WERI-Rb-1 (cell line): ENCODE results near the gene ENDOG.
A peak's percentile ranks its signal among the peaks of the same experiment; 100 is the strongest.
"Not testable (repeated sequence)": the region's sequence is repeated elsewhere in the genome, so short reads cannot be mapped to it uniquely, and the experiment has no call there.

Experiments
- DNase-seq: peaks from one replicate; pipeline ENCODE4 v3.0.0-alpha.2; 2020
- H3K27ac ChIP-seq: fragments of 250-450 bp; sonication (Bioruptor Pico); 2 replicates; pipeline ENCODE4 v1.5.1; 2020; ENCODE audit warnings: mild to moderate bottlenecking, moderate library complexity
- H3K27me3 ChIP-seq: fragments of 250-450 bp; sonication (Bioruptor Pico); 2 replicates; pipeline ENCODE4 v1.5.1; 2021; ENCODE audit warnings: mild to moderate bottlenecking, low read depth, moderate library complexity; ENCODE audit not compliant: insufficient read depth, severe bottlenecking
- H3K36me3 ChIP-seq: fragments of 250-450 bp; sonication (Bioruptor Pico); 2 replicates; pipeline ENCODE4 v1.5.1; 2020; ENCODE audit warnings: mild to moderate bottlenecking, moderate library complexity
- H3K4me3 ChIP-seq: 2 replicates; pipeline ENCODE4 v1.5.1; 2011; ENCODE audit warnings: low read depth, mild to moderate bottlenecking, control low read depth, low read length
- H3K9me3 ChIP-seq: fragments of 250-450 bp; sonication (Bioruptor Pico); 2 replicates; pipeline ENCODE4 v1.5.1; 2021; ENCODE audit warnings: mild to moderate bottlenecking, moderate library complexity; ENCODE audit not compliant: severe bottlenecking
- CTCF ChIP-seq: IDR thresholded peaks from 2 replicates; pipeline ENCODE4 v1.5.1; 2011; ENCODE audit warnings: low read depth, mild to moderate bottlenecking, control low read depth, inconsistent platforms, low read length

ENDOG gene

DNA sequence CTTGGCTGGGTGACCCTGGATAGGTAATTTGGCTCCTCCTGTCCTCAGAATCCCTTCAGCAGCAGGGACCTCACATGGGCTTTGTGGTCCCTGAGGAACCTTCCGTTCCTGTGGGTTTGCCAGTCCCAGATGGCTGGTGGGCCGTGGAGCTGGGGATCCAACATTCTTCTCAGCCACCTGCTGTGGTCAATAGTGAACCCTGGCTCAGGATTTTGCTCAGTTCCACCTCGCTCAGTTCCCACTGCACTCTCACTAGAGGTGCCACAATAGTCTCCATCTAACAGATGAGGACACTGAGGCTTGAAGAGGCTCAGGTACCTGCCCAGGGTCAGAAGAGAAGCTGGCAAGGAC is 28.4 kb downstream of the ENDOG start:
- Histone ChIP-seq H3K27ac (no peak overlapping the region), H3K9me3 (no peaks in the 10 kb centered on the region), H3K4me3 (no peak overlapping the region), H3K36me3 (no peaks in the 10 kb centered on the region), H3K27me3 (no peaks in the 10 kb centered on the region)
- TF ChIP-seq CTCF, result no peak
- no peak for DNase-seq

- DNase-seq, result no peak
- TF ChIP-seq CTCF, result no peak
- Histone ChIP-seq H3K9me3 (no peaks in the 10 kb centered on the region), H3K27me3 (no peaks in the 10 kb centered on the region), H3K27ac (no peak overlapping the region), H3K4me3 (no peak overlapping the region), H3K36me3 (no peaks in the 10 kb centered on the region)
Observed at GRCh38 chr9:128847803-128848202, 29.5 kb downstream of the ENDOG start.

DNA sequence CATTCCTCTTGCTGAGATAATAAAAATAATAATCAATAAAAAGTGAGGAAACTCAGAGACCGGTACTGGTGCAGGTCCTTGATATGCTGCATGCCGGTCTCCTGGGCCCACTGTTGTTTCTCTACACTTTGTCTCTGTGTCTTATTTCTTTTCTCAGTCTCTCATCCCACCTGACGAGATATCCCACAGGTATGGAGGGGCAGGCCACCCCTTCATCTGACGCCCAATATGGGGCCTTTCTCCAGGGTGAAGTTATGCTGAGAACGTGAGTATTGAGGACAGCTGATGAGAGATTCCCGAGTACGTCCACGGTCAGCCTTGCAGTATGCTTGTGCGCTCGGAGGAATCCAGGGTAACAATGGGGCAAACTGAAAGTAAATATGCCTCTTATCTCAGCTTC is 32.7 kb downstream of the ENDOG start:
- not testable (repeated sequence) for H3K4me3 ChIP-seq, H3K9me3 ChIP-seq, H3K36me3 ChIP-seq, H3K27ac ChIP-seq, H3K27me3 ChIP-seq, DNase-seq

DNA sequence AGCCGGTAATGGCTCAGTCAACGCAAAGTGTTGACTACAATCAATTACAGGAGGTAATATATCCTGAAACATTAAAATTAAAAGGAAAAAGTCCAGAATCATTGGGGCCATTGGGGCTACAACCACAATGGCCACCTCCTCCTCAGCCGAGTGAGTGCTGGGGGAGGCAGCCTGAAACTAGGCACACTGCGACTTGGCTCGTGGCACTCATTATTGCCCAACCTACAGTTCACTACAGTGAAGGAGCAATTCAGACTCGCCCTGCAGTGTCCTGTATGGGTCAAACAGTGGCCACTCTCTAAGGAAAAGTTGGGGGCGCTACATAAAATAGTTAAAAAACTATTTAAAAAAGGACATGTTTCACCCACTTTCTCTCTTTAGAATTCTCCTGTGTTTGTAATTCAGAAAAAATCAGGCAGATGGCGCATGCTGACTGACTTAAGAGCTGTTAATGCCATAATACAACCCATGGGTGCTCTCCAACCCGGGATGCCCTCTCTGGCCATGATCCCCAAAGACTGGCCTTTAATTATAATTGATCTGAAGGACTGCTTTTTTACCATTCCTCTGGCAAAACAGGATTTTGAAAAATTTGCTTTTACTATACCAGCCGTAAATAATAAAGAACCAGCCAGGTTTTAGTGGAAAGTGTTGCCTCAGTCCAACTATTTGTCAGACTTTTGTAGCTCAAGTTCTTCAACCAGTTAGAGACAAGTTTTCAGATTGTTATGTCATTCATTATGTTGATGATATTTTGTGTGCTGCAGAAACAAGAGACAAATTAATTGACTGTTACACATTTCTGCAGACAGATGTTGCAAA is 33.7 kb downstream of the ENDOG start:
- not testable (repeated sequence) for H3K4me3 ChIP-seq, H3K27me3 ChIP-seq, H3K9me3 ChIP-seq, H3K36me3 ChIP-seq, H3K27ac ChIP-seq
- peak; percentile 66 for DNase-seq
- peak; percentile 47; the same call in 1 of the 2 replicates for TF ChIP-seq CTCF

- not testable (repeated sequence) for H3K4me3 ChIP-seq, H3K27me3 ChIP-seq, H3K36me3 ChIP-seq, H3K27ac ChIP-seq, DNase-seq, H3K9me3 ChIP-seq
Observed at GRCh38 chr9:128852646-128853045, 34.3 kb downstream of the ENDOG start.

GRCh38 chr9:128854454-128854853 is 36.2 kb downstream of the ENDOG start:
- not testable (repeated sequence) for H3K36me3 ChIP-seq
- H3K27ac ChIP-seq, result peak overlapping the region; percentile 69

GRCh38 chr9:128858476-128858875 is 40.2 kb downstream of the ENDOG start:
- not testable (repeated sequence) for H3K27ac ChIP-seq, DNase-seq, H3K9me3 ChIP-seq, H3K4me3 ChIP-seq, H3K27me3 ChIP-seq, H3K36me3 ChIP-seq

More at GRCh38 chr9:128854454-128854853, 36.2 kb downstream of the ENDOG start:
- H3K9me3 ChIP-seq, DNase-seq, H3K4me3 ChIP-seq, H3K27me3 ChIP-seq: not testable (repeated sequence)

GRCh38 chr9:128860937-128861336 is 42.6 kb downstream of the ENDOG start:
- Histone ChIP-seq H3K27ac (no peak overlapping the region), H3K27me3 (no peaks in the 10 kb centered on the region), H3K36me3 (no peaks in the 10 kb centered on the region; the same call in none of the 2 replicates), H3K4me3 (no peak overlapping the region), H3K9me3 (no peaks in the 10 kb centered on the region)
- no peak for DNase-seq
- no peak for TF ChIP-seq CTCF
